ENCODE measurements around the gene CLBA1.
A peak's percentile ranks its signal among the peaks of the same experiment; 100 is the strongest.

The CLBA1 gene

DNA sequence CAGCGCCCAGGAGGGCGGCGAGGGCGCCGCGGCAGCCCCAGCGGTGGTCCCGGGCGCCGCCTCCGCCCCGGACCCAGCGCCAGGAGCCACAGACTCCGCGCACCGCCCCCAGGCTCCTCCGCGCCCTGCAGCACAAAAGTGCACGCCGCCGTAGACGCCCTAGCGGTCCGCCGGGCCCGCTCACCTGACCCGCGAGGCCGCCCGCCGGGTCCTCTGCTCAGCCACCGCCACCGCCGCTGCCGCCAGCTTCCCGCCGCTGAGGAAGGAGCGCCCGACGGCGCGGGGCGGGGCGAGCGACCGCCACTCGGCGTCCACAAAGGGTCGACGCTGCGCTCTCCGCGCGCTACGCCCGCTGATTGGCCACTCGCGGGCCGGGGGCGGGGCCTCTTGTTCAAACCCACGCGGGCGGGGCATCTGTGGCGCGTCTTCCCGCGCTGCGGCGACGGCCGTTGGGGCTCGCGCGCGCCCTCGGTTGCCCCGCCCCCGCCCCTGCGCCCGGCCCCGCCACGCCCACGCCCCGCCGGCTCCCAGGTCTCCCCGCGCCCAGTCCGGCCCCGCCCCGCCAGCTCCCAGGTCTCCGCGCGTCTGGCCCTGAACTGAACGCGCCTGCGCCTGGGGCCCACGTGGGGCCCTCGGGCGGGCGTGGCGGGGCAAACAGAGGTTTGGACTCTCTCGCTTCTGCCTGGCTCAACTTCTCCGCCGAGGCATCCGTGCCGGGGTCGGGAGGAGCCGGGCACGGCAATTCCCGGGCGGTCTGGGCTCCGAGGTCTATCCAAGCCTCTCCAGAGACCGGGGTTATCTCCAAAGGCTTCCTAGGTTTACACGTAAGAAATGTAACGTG is 35.4 kb downstream of the CLBA1 start, which contains the start of gene CDCA4:
TSS of gene CDCA4 (minus strand) at position 269 of the 841 bp plus-strand sequence. CDS start 9,154 bp downstream, outside the sequence.
- H3K27ac ChIP-seq = peak within 1 kb of the TSS; percentile 91
- TF ChIP-seq, protein P1, sequence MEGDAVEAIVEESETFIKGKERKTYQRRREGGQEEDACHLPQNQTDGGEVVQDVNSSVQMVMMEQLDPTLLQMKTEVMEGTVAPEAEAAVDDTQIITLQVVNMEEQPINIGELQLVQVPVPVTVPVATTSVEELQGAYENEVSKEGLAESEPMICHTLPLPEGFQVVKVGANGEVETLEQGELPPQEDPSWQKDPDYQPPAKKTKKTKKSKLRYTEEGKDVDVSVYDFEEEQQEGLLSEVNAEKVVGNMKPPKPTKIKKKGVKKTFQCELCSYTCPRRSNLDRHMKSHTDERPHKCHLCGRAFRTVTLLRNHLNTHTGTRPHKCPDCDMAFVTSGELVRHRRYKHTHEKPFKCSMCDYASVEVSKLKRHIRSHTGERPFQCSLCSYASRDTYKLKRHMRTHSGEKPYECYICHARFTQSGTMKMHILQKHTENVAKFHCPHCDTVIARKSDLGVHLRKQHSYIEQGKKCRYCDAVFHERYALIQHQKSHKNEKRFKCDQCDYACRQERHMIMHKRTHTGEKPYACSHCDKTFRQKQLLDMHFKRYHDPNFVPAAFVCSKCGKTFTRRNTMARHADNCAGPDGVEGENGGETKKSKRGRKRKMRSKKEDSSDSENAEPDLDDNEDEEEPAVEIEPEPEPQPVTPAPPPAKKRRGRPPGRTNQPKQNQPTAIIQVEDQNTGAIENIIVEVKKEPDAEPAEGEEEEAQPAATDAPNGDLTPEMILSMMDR (IDR thresholded peaks at IDR 0.05) = no peak
- TF ChIP-seq ZFX (IDR thresholded peaks at IDR 0.05; ENCODE audit: borderline replicate concordance) = no peak

DNA sequence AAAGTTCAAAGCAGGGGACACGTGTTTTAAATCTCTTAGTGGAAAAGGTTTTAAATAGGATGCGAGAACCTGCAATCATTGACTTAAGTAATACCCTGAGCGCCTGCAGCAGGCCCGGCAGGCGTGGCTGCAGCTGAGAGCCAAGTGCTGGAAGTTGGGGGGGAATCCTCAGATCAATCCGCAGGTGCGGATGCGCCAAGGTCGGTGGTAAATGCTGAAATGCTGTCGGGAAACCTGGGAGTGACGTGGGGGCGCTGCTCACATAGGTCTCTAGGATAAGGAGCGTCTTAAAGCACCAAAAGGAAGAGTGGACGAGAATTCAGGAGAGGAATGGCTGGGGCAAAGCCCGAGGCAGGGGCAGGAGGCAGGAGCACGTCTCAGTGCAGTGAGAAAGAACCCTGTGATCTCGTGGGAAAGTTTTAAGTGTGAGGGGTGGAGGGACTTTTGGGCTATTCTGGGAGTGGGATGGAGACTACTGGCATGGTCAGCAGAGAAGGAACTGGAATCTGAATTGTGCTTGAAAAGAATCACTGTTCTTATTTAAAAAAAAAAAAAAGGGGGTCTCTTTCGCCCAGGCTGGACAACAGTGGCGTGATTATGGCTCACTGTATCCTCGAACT is 36.2 kb downstream of the CLBA1 start:
- TF ChIP-seq ZFX (IDR thresholded peaks at IDR 0.05; ENCODE audit: borderline replicate concordance) = no peak
- TF ChIP-seq, protein P1 (IDR thresholded peaks at IDR 0.05) = peak; percentile 68

DNA sequence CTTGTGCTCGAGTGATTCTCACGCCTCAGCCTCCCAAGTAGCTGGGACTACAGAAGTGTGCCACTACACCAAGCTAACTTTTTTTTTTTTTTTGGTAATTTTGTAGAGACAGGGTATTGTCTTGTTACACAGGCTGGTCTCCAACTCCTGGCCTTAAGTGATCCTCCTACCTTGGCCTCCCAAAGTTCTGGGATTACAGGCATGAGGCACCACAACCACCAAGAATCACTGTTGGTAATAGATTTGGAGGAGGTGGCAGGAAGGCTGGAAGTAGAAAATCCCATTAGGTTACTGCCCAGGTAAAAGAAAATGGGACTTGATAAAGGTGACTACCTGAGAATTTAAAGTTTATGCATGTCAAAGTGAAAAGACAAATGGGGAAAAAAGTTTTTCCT is 36.7 kb downstream of the CLBA1 start:
- no peak for TF ChIP-seq ZFX (IDR thresholded peaks at IDR 0.05; ENCODE audit: borderline replicate concordance)
- TF ChIP-seq, protein P1 (IDR thresholded peaks at IDR 0.05) = no peak
- peak overlapping the region; percentile 91 for H3K27ac ChIP-seq

More for the DNA sequence above, 36.2 kb downstream of the CLBA1 start:
- peak overlapping the region; percentile 91 for H3K27ac ChIP-seq

DNA sequence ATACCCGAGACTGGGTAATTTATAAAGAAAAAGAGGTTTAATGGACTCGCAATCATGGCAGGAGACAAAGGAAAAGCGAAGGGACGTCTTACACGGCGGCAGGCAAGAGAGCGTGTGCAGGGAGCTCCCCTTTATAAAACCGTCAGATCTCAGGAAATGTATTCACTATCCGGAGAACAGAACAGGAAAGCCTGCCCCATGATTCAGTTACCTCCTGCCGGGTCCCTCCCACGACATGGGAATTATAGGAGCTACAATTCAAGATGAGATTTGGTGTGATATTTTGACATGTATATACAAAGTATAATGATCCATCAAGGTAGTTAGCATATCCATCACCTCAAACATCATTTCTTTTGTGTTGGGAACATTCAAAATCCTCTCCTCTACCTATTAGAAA is 37.6 kb downstream of the CLBA1 start:
- TF ChIP-seq ZFX (IDR thresholded peaks at IDR 0.05; ENCODE audit: borderline replicate concordance) = no peak
- TF ChIP-seq, protein P1 (IDR thresholded peaks at IDR 0.05) = no peak
- H3K27ac ChIP-seq = no peak overlapping the region

DNA sequence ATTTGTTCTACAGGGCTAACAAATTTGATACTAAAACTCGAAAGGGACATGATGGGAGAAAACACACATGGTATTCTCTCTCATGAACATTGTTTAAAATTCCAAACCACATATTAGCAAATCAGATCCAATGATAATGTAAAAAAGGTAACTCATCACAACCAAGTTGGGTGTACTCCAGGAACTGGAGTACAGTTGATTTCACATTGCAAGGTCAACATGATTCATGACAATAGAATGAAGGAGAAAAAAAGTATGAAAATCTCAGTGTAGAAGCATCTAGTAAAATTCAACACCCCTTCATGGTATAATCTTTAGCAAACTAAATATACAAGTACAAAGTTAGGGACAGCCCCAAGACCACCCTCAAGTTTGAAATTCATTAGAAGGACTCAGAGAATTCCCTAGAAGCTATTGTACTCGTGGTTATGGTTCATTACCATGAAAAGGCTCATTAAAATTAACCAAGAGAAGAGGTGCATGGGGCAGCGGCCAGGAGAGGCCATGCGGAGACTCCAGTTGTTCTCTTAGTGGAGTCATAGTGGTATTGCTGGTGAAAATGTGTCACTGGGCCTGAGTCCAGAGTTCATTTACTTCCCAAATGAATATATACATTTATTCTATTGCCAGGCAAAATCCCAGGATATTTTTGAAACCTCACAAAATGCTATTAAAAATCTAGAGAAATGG is 38.3 kb downstream of the CLBA1 start:
- no peak for TF ChIP-seq ZFX (IDR thresholded peaks at IDR 0.05; ENCODE audit: borderline replicate concordance)
- TF ChIP-seq, protein P1 (IDR thresholded peaks at IDR 0.05) = no peak
- no peak overlapping the region for H3K27ac ChIP-seq

DNA sequence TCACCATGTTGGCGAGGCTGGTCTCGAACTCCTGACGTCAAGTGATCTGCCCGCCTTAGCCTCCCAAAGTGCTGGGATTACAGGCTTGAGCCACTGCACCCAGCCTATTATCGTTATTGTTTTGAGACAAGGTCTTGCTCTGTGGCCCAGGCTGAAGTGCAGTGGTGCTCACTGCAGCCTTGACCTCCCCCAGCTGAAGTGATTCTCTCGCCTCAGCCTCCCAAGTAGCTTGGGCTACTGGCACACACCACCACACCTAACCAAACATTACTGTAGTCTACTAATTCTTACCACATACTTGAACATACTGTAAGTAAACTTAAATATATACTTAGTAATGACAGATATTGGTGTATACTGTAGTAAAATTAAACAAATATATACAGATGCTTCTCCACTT is 39.8 kb downstream of the CLBA1 start:
- no peak overlapping the region for H3K27ac ChIP-seq
- no peak for TF ChIP-seq ZFX (IDR thresholded peaks at IDR 0.05; ENCODE audit: borderline replicate concordance)
- TF ChIP-seq, protein P1 (IDR thresholded peaks at IDR 0.05) = no peak

All from 22Rv1 (cell line).